WI38 (cell line): ENCODE measurements around the gene ROPN1B.
"Not testable (repeated sequence)": the region's sequence is repeated elsewhere in the genome, so short reads cannot be mapped to it uniquely, and the experiment has no call there.

ENCODE experiments used
- H3K4me3 ChIP-seq: 2 replicates; pipeline ENCODE4 v1.5.1; 2011; ENCODE audit warnings: low read depth, mild to moderate bottlenecking, control low read depth, low read length
- TF ChIP-seq, protein P1 (sequence below): IDR thresholded peaks from 2 replicates; pipeline ENCODE4 v1.5.1; 2012; ENCODE audit warnings: low read depth, mild to moderate bottlenecking, control low read depth, low read length

The ROPN1B gene

DNA sequence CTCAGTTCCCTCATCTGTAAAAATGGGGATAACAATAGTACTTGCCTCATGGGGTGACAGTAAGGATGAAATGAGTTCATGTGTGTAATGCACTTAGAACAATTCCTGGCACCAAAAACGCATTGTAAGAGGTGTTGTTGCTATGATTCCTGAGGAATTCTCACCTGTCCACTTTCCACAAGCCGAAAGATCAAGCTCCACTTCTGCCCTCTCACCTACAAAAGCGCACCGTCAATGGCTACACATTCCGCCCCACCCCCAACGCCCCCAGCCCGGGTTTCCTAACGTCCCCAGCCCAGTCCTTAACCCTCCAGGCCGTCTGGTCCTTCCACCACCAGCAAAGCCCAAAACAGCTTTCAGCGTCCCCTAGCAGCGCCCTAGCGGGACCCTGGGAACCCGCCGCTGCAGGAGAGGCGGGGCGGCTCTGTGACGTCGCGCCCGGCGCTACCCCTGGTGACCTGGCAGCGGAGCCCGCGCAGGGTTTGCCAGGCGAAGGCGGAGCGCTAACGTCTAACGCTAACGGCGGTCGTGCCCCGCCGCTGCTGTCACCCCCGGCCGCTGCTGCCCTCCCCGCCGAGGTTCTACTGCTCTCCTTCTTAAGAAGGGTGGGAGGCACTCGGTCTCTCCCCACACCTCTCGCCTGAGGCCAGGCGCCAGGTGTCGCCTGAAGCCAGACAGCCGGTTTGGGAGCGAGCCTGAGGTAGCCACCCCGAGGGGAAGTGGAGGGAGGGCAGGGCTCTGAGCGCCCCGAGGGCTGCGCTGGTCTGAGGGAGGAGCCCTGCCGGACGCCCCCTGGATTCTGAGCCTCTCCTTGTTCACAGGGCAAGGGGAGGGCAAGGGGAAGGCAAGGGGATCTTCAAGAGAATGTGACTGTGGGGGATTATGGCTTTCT, at the start of gene ROPN1B:
TSS of gene ROPN1B (plus strand) at position 478 of the 892 bp plus-strand sequence. CDS start 2,877 bp downstream, outside the sequence.
- H3K4me3 ChIP-seq: not testable (repeated sequence)

DNA sequence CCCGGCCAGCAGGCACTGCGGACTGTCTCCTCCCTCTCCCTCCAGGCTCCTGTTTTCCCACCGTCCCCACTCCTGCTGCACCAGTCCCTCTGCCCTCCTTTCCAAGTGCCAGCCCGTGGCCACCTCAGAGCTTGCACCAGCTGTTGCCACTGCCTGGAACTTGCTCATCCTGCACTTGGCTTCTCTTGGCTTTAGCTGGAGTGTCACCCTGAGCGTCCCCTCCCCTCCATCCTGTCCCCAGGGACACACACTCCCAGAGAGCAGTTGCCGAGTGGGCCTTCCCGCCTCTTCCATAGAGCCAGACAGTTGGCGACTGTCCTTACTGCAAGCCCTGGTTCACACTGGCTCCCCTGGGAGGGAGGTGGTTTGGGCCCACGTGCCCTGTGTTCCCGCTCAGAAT, 48.8 kb upstream of the ROPN1B start:
- H3K4me3 ChIP-seq: not testable (repeated sequence)

DNA sequence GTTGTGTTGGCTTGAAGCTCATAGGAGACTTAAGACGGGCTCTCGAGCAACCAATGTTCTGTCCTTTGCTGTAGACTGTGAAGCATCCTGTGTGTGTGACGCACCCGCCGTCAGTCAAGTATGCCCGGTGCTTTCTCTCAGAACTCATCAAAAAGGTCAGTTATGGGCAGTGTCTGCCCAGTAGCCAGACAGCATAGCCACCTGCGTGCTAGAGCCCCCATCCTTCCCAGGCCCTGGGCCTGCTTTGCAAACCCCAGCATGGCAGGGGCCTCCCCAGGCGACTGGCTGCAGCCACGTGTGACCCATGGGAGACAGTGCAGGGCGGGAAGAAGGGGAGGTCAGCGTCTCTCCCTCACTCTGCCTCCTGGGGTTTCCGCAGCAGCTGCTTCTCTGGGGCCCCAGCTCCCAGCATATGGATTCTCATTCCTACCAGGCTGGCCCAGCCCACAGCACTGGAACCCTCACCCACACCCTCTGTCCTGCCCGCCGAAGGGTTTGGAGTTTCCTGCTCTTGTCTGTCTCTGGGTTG, 48.2 kb upstream of the ROPN1B start:
- not testable (repeated sequence) for H3K4me3 ChIP-seq

DNA sequence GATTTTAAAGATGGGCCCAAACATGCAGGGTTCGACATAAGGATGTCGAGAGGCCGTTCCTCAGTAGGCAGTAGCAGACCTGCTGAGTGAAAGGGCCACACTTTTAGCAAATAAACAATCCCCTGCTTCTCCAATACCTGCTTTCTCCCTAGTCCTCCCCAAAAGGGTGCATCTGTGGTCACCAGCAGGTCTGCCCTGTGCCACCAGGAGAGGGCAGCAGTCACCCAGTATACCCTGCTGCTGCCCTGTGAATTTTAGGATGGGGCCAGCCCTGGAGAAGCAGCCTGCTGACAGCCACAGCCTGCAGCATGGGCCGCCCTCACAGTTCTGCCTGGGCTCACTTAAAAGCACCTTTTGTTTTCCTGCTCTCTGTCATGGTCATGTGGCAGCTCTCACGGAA, 47.3 kb upstream of the ROPN1B start:
- not testable (repeated sequence) for H3K4me3 ChIP-seq

DNA sequence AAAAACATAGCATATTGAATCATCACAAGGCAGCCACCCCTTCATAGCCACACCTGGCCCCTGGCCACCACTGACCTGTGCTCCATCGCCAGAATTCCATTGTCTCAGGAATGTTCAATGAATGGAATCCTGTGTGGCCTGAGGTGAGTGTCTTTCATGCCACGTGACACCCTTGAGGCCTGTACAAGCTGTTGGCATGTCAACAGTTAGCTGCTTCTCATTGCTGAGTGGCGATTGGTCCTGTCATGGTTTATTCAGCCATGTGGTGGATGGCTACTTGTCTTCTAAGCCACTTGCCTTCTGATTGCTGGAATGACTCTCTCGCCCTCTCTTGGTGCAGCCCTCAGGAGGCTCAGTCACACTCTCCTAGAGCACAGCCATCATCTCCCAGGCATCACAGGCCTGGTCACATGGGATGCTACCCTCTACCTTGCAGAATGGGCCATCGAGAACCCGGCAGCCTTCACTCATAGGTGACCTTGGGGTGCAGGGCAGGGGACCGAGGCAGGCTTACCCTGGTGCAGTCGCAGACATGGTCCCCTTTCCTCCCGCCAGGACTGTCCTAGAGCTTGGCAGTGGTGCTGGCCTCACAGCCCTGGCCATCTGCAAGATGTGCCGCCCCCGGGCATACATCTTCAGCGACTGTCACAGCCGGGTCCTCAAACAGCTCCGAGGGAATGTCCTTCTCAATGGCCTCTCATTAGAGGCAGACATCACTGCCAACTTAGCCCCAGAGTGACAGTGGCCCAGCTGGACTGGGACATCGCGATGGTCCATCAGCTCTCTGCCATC, 45.5 kb upstream of the ROPN1B start:
- not testable (repeated sequence) for H3K4me3 ChIP-seq

More for the DNA sequence above, 47.3 kb upstream of the ROPN1B start:
- TF ChIP-seq, protein P1, sequence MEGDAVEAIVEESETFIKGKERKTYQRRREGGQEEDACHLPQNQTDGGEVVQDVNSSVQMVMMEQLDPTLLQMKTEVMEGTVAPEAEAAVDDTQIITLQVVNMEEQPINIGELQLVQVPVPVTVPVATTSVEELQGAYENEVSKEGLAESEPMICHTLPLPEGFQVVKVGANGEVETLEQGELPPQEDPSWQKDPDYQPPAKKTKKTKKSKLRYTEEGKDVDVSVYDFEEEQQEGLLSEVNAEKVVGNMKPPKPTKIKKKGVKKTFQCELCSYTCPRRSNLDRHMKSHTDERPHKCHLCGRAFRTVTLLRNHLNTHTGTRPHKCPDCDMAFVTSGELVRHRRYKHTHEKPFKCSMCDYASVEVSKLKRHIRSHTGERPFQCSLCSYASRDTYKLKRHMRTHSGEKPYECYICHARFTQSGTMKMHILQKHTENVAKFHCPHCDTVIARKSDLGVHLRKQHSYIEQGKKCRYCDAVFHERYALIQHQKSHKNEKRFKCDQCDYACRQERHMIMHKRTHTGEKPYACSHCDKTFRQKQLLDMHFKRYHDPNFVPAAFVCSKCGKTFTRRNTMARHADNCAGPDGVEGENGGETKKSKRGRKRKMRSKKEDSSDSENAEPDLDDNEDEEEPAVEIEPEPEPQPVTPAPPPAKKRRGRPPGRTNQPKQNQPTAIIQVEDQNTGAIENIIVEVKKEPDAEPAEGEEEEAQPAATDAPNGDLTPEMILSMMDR: peak; percentile 19

DNA sequence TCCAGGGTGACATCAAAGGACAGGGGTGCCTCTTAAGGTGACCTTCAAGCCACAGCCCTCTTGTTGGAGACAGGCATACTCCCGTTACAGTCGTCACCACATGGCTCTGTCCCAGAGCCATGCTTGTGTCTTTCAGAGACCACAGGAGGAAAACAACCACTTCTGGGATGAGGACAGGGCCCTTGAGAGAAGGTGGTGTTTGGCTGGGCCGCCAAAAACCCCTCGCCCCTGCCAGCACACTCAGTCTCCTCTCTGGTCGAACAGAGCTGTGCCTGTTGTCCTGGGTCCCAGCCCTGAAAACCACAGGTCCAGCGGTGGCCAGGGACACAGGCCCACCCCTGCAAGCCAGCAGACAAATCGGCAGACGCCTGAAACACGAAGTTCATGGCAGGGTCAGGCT, 44.7 kb upstream of the ROPN1B start:
- H3K4me3 ChIP-seq: not testable (repeated sequence)

DNA sequence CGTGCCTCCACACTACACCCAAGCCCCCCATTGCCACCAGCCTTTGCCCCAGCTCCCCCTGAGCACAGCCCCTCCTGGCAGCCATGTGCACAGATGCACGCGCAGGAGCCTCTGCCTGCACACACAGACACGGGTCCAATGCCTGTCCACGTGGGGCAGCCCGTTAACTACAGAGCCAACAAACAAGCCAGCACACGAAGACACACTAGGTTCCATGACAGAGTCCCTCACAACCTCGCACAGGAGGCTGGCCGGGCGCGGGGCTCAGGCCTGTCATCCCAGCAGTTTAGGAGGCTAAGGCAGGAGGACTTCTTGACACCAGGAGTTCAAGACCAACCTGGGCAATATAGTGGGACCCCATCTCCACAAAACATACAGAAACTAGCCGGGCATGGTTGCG, 43.3 kb upstream of the ROPN1B start:
- not testable (repeated sequence) for H3K4me3 ChIP-seq

DNA sequence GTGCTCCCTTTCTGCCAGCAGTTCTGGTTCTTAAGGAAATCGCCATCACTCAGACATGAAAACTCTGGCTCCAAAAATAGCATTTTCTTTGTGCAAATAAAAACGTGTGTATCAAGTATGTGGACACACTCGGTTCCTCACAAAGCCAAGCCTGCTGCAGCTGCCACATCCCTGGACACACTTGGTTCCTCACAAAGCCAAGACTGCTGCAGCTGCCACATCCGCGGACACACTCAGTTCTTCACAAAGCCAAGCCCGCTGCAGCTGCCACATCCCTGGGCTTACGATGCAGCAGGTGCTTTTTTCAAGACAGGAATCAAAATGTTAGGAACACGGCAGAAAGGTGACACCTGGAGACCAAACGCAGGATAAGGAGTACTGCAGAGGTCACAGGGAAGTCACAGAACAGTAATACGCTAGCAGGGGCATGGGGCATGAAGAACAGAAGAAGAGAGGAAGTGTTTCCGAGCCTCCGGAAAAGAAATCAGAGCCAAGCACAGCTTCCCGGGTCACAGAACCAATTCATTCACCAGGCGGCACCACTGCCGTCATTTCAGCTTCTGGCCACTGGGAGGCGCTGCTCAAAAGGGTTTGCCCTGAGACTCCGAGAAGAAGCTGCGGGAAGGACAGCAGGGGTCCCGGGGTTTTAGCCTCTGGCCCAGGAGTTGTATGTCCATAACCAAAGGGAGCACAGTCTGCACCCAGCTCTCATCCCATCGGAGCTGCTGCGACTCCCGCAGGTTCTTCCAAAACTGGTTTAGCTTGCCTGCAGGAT, 40.0 kb upstream of the ROPN1B start:
- TF ChIP-seq, protein P1: peak; percentile 39
- H3K4me3 ChIP-seq: not testable (repeated sequence)

DNA sequence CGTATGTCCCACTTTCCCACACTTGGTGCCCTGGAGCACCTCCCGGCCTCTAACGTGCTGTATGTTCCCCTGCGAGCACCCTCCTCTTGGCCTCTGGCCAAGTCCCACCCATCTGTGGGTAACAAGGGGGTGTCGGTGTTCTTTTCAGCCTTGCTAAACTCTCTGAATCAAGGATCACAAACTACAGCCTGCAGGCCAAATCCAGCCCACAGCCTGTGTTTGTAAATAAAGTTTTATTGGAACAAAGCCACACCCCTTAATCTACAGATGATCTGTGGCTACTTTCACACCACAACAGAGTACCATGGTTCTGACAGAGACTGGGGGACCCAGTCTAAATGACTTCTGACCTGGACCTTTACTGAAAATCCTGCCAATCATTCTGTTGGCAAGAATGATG, 39.2 kb upstream of the ROPN1B start:
- not testable (repeated sequence) for H3K4me3 ChIP-seq

DNA sequence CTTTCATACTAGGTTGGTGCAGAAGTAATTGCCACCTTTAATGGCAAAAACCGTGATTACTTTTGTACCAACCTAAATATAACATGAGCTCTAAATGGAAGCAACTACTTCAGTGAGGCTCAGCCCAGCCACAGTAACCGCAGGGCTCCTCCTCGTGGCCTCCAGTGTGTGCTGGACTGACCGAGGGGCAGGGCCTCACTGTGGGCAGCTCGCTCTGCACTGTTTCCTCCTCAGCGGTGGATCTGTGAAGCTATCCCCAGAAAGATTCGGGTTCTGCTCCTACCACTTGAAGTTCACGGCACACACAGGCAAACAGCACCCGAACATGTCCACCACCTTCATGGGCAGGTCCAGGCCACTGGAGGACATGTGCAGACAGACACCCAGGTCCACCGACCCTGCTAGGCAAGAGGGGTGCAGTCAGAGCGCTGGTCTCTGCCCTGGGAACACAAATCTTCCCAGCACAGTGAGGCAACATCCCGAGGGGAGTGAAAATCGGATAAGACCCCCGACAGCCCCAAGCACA, 37.6 kb upstream of the ROPN1B start:
- H3K4me3 ChIP-seq: not testable (repeated sequence)

DNA sequence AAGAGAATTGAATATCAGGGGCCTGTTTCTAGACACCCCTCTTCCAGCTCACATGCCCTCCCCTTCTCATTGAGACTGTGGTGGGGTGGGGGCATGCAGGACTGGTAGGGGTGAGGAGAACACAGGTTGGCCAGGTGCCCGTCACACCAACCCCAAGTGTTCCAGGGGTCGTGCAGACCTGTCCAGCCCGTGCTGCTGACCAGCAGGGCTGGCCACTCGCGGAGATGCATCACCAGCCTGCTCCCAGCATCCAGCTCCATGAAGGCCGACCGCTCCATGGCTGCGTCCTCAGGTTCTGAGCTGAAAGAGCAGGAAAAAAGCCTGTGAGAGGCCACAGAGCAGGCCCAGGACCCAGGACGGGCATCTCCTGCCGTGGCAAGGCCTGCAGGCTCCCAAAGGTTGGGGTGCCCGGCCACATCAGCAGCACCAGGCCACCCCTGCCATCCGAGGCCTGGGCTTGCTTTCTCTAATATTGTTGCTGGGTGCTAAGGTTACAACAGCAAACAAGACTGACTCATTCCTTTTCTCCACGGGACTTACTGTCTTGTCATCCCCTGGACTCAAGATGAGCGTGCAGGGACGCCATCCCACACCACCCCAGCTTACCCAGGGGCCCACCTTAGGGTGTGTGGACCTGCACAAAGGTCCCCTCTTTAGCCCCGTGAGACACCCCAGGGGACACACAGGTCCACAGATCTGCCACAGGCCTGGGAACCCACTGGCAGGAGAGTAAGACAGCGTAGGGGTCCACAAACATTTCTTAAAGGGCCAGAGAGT, 35.4 kb upstream of the ROPN1B start:
- not testable (repeated sequence) for H3K4me3 ChIP-seq

DNA sequence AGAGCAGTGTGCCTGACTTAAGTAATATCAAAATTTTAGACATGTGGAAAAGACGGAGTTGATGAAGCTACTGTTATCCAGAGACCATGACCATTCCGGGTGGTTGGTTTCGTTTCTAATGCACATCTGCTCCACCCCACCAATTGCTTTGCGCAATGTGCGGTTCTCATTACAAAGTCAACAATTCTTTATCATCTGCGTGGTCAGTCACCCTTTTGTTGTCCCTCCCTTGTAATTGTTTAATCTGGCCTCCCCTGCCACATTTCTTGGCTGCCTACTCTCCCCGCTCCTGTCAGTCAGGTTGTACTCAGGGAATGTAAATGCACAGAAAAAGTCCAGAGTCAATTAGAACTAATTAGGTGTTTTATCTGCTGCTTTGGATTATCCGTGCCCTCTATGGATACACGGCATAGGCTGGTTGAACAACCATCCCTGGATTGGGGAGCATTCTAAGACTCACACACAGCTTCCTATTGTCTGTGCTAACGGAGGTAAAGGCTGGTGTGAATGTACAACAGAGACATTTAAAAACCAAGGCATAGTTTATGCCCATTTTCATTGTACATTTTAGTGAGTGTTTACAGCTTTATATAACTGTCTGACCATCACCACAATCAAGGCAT, 33.6 kb upstream of the ROPN1B start:
- H3K4me3 ChIP-seq: not testable (repeated sequence)
